Spleen (tissue), 11 donors: Measurements from ENCODE around the gene AP2S1. TPM values are rescaled to one million over a fixed set of nuclear protein-coding genes. Genes with fewer than 3 reads are reported as not detected.

Experiments
- DNase-seq: peaks from one replicate; pipeline ENCODE4 v3.0.0-alpha.2; 2020
- H3K27ac ChIP-seq, 8 donors: fragments of 200-600 bp; sonication (generic) in 7 of 8; 1 replicate in 4 of 8; 2 replicates in 4 of 8; pipeline versions ENCODE4 v1.5.0 to v1.8.0; 2016 to 2021; ENCODE audit warnings: inconsistent platforms in 4 of 8, mild to moderate bottlenecking in 4 of 8, moderate library complexity in 1 of 8
- H3K27me3 ChIP-seq, 7 donors: fragments of 200-600 bp; sonication (generic) in 6 of 7; replicated peaks in 1 of 7; 1 replicate in 4 of 7; 2 replicates in 3 of 7; pipeline versions ENCODE4 v1.5.0 to v1.8.0; 2016 to 2021; ENCODE audit warnings: inconsistent platforms in 3 of 7, mild to moderate bottlenecking in 1 of 7
- H3K36me3 ChIP-seq, 6 donors: fragments of 200-600 bp; sonication (generic) in 5 of 6; 1 replicate in 4 of 6; 2 replicates in 2 of 6; pipeline versions ENCODE4 v1.5.0 to v1.8.0; 2016 to 2021; ENCODE audit warnings: inconsistent platforms in 2 of 6
- H3K4me1 ChIP-seq, 6 donors: fragments of 200-600 bp; sonication (generic) in 5 of 6; 1 replicate in 3 of 6; 2 replicates in 3 of 6; pipeline versions ENCODE4 v1.5.0 to v1.8.0; 2016 to 2021; ENCODE audit warnings: inconsistent platforms in 3 of 6
- H3K4me3 ChIP-seq, 8 donors: fragments of 200-600 bp; sonication (generic) in 7 of 8; 1 replicate in 4 of 8; 2 replicates in 4 of 8; pipeline versions ENCODE4 v1.5.0 to v1.8.0; 2016 to 2021; ENCODE audit warnings: inconsistent platforms in 4 of 8, mild to moderate bottlenecking in 4 of 8, moderate library complexity in 2 of 8
- H3K9me3 ChIP-seq, 8 donors: fragments of 200-600 bp; sonication (generic) in 7 of 8; 1 replicate in 4 of 8; 2 replicates in 4 of 8; pipeline versions ENCODE4 v1.5.0 to v1.8.0; 2016 to 2021; ENCODE audit warnings: inconsistent platforms in 4 of 8
- POLR2A ChIP-seq, 3 donors: fragments of 450-650 bp; IDR thresholded peaks; one replicate each; pipeline ENCODE4 v1.5.1; 2017; ENCODE audit warnings: antibody characterized with exemption in 3 of 3, mild to moderate bottlenecking in 1 of 3
- POLR2AphosphoS5 ChIP-seq, 3 donors: sonication (generic); formaldehyde crosslinking; IDR thresholded peaks; one replicate each; pipeline ENCODE4 v1.5.1; 2017; ENCODE audit warnings: antibody characterized with exemption in 3 of 3
- WGBS, 5 donors: extraction: QIAGEN DNeasy Blood & Tissue Kit in 3 of 5; methylation state at CpG; one replicate each; pipeline versions ENCODE4 v1.1.5 to v1.1.7; 2013 to 2018; 5-methylcytosine and 5-hydroxymethylcytosine counted together
- intact Hi-C: fragments of 100-400 bp; cut with DNase I; formaldehyde crosslinking; loops from one replicate; pipeline ENCODE4 v1.15.0; 2023; ENCODE audit warnings: low total_unique reads
- polyA plus RNA-seq, 3 donors: library from polyadenylated mRNA; stranded (reverse); fragments of 200-250 nt; gene quantifications; one replicate each; pipeline ENCODE4 v1.2.1, GENCODE V29; 2013
- total RNA-seq, 7 donors: library from RNA; depleted of rRNA in 3 of 7; stranded (reverse); fragments of >200 nt in 3 of 7; fragmentation: NEBNext Ultra II Directional in 4 of 7; extraction: Animal tissue kit (Norgen Biotek cat#: 25700) in 4 of 7; gene quantifications; one replicate each; pipeline versions ENCODE4 v1.1.0 to v1.2.1, GENCODE V29; 2016 to 2021
- TF ChIP-seq, protein P1 (sequence below), 11 experiments: fragments of 200-600 bp in 7 of 11; fragments of 450-650 bp in 4 of 11; sonication (generic) in 4 of 11; IDR thresholded peaks in 8 of 11; conservative IDR thresholded peaks in 3 of 11; 1 replicate in 7 of 11; 2 replicates in 4 of 11; pipeline versions ENCODE4 v1.4.0 to v1.8.0; 2016 to 2021; ENCODE audit warnings: antibody characterized with exemption in 11 of 11, inconsistent platforms in 4 of 11, mild to moderate bottlenecking in 1 of 11
- donor health status: healthy with polysubstance abuse.
- donor health status: DM: no; HTN: no; CAD: no; lungs with moderate emphysema.
- donor health status: DM: no; HTN: no; CAD: no.
- donor health status: Bipolar disorder and iron deficiency.
- donor health status: healthy.
- donor health status: DM: no; HTN: no; CAD: no.
- donor health status: DM: yes; HTN: yes; CAD: no.

The AP2S1 gene
- total and polyA plus RNA-seq, 10 donors = 58.0 to 145 (median 110) TPM

DNA sequence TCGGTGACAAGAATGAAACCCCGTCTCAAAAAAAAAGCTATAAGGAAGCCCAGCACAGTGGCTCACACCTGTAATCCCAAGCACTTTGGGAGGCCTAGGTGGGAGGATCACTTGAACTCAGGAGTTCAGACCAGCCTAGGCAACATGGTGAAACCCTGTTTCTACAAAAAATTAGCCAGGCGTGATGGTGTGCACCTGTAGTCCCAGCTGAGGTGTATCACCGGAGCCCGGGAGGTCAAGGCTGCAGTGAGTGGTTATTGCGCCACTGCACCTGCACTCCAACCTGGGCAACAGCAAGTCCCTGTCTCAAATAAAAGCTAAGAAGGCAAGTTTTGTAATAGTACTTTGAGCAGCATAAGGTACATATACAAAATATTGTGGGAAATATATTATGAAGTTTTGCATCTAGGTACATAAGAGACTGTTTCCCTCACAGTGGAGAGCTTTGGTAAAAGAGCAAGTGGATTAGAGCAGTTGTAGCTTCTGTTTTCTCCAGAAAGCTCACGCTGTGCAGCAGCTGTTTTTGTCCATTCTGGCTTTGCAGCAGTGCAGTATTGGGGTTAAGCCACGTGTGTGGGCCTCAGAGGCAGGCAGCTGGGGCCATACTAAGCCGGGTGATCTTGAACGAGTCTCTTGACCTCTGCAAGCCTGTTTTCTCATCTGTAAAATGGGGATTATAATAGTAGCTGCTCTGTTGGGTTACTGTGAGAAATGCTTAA is 45.6 kb upstream of the AP2S1 start:
- TF ChIP-seq POLR2A (IDR thresholded peaks at IDR 0.05) (no peak), POLR2AphosphoS5 (IDR thresholded peaks at IDR 0.05) (no peak)
- TF ChIP-seq, protein P1, sequence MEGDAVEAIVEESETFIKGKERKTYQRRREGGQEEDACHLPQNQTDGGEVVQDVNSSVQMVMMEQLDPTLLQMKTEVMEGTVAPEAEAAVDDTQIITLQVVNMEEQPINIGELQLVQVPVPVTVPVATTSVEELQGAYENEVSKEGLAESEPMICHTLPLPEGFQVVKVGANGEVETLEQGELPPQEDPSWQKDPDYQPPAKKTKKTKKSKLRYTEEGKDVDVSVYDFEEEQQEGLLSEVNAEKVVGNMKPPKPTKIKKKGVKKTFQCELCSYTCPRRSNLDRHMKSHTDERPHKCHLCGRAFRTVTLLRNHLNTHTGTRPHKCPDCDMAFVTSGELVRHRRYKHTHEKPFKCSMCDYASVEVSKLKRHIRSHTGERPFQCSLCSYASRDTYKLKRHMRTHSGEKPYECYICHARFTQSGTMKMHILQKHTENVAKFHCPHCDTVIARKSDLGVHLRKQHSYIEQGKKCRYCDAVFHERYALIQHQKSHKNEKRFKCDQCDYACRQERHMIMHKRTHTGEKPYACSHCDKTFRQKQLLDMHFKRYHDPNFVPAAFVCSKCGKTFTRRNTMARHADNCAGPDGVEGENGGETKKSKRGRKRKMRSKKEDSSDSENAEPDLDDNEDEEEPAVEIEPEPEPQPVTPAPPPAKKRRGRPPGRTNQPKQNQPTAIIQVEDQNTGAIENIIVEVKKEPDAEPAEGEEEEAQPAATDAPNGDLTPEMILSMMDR (IDR thresholded peaks at IDR 0.05 in 8 of 11, conservative IDR thresholded peaks at IDR 0.05 in 3 of 11) = no peak
- no peaks in the 10 kb centered on the region for H3K9me3 ChIP-seq
- 79 to 86% (median 85%) methylated on average over 9 to 10 of the region's 10 CpGs for WGBS, 5 donors
- intact Hi-C loops = no loop called here
- no peaks in the 10 kb centered on the region for H3K36me3 ChIP-seq
- peaks cover 0 to 60% (median 25%) of the 10 kb centered on the region in 6 donors for H3K4me1 ChIP-seq
- no peaks in the 10 kb centered on the region for H3K27me3 ChIP-seq
- H3K27ac ChIP-seq = no peak overlapping the region
- no peak for DNase-seq
- no peak overlapping the region for H3K4me3 ChIP-seq

DNA sequence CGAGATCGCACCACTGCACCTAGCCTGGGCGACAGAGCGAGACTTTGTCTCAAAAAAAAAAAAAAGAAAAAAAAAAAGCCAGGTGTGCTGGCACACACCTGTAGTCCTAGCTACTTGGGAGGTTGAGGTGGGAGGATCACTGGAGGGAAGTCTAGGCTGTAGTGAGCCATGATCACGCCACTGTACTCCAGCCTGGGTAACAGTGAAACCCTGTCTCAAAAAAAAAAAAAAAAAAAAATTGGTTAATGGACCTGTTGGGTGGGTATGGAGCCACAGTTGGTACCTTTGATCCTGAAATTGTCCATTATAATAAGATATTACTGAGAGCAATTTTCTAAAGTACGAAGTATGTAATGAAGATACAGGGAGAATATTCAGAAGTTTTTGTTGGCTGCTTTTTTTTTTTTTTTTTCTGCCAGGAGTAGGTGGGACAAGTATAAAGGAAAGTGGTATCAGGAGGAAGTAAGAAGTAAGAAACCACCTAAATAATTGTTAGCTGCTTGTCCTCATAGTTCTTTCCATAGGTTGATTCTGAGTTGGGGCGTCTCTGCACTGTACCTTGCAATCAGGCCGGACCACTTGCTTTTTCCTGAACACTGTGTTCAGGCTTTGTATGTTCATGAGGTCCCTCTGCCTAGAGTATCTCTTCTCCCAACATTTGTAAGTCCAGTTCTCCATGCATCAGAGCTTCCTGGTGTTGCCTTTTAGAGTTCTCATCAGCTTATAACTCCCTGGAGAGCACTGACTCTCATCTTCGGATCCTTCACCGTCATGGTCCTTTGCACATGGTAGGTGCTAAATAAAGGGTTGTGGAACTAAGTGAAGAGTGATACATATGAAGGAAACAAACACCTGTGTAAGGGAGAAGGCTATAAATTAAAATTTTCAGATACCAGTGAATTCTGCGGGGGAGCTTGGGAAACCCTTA is 41.9 kb upstream of the AP2S1 start:
- Histone ChIP-seq H3K9me3 (no peaks in the 10 kb centered on the region), H3K27ac (no peak overlapping the region), H3K36me3 (no peaks in the 10 kb centered on the region), H3K27me3 (no peaks in the 10 kb centered on the region), H3K4me3 (no peak overlapping the region), H3K4me1 (peaks cover 0 to 52% (median 26%) of the 10 kb centered on the region in 6 donors)
- DNase-seq = no peak
- intact Hi-C loops = no loop called here
- TF ChIP-seq POLR2AphosphoS5 (IDR thresholded peaks at IDR 0.05) (no peak), POLR2A (IDR thresholded peaks at IDR 0.05) (no peak)
- TF ChIP-seq, protein P1 (IDR thresholded peaks at IDR 0.05 in 8 of 11, conservative IDR thresholded peaks at IDR 0.05 in 3 of 11) = no peak
- WGBS, 5 donors = 79 to 92% (median 87%) methylated on average over 11 of the region's 11 CpGs

DNA sequence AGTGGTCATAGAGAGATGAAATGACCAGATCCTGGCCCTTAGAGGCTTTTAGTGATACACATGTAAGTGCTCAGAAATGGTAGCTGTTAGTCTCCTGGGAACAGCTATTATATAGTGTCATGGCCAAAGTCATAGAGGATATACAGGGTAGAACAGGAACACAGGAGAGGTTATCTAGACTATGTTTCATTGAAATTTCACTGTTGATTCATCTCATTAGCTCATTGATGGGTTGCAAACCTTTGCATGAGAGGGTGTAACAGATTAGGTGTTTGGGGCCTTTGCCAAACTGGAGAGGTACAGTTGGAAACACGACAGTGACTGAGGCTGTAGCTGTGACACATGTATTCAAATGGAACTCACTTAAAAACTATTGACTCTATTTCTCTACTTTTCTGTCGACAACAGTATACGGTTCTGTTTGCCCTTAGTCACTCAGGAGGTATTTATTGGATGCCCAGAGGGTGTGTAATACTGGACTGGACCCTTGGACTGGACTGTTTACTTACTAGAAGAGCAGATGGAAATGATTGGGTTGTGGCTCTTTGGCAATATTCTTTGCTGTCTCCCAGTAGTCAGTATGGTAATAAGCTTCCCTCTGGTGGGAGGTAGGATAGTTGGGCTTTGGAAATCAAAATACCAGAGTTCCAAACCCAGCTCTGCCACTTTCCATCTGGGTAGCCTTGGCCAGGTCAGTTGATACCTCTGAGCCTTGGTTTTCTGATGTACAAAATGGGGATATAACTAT is 40.0 kb upstream of the AP2S1 start:
- no peaks in the 10 kb centered on the region for H3K36me3 ChIP-seq
- DNase-seq = no peak
- H3K27ac ChIP-seq = no peak overlapping the region
- intact Hi-C loops = no loop called here
- H3K9me3 ChIP-seq = no peaks in the 10 kb centered on the region
- TF ChIP-seq POLR2AphosphoS5 (IDR thresholded peaks at IDR 0.05) = no peak
- no peak for TF ChIP-seq POLR2A (IDR thresholded peaks at IDR 0.05)
- TF ChIP-seq, protein P1 (IDR thresholded peaks at IDR 0.05 in 8 of 11, conservative IDR thresholded peaks at IDR 0.05 in 3 of 11) = no peak
- H3K4me3 ChIP-seq = no peak overlapping the region
- WGBS, 5 donors = 73 to 98% (median 89%) methylated on average over 3 of the region's 3 CpGs
- H3K27me3 ChIP-seq = no peaks in the 10 kb centered on the region
- peaks cover 0 to 59% (median 21%) of the 10 kb centered on the region in 6 donors for H3K4me1 ChIP-seq
